H9 (cell line): ENCODE results near the gene CTSA. TPM values are rescaled to one million over a fixed set of nuclear protein-coding genes. Genes with fewer than 3 reads are reported as not detected.

Experiments
- DNase-seq: peaks from one replicate; pipeline ENCODE4 v3.0.0-alpha.2; 2017
- H2AFZ ChIP-seq: one replicate; pipeline ENCODE4 v1.6.1; 2013; ENCODE audit warnings: mild to moderate bottlenecking, low read length, control low read depth, moderate library complexity
- H2AK5ac ChIP-seq: 2 replicates; pipeline ENCODE4 v1.6.1; 2013; ENCODE audit warnings: low read length, control low read depth, mixed read lengths; ENCODE audit not compliant: insufficient read length
- H2BK120ac ChIP-seq: one replicate; pipeline ENCODE4 v1.6.1; 2013; ENCODE audit warnings: low read depth, mild to moderate bottlenecking, low read length, control low read depth, inconsistent platforms; ENCODE audit not compliant: poor library complexity, severe bottlenecking
- H2BK12ac ChIP-seq: 2 replicates; pipeline ENCODE4 v1.6.1; 2013; ENCODE audit warnings: low read length, control low read depth, mixed read lengths, low read depth; ENCODE audit not compliant: insufficient read length
- H2BK15ac ChIP-seq: 2 replicates; pipeline ENCODE4 v1.6.1; 2013; ENCODE audit warnings: low read depth, low read length, control low read depth
- H2BK20ac ChIP-seq: one replicate; pipeline ENCODE4 v1.6.1; 2013; ENCODE audit warnings: low read depth, mild to moderate bottlenecking, low read length, control low read depth, inconsistent platforms; ENCODE audit not compliant: poor library complexity, severe bottlenecking
- H2BK5ac ChIP-seq: 2 replicates; pipeline ENCODE4 v1.6.1; 2013; ENCODE audit warnings: low read length, control low read depth, mixed read lengths; ENCODE audit not compliant: insufficient read length
- H3K14ac ChIP-seq: 2 replicates; pipeline ENCODE4 v1.6.1; 2013; ENCODE audit warnings: low read length, control low read depth; ENCODE audit not compliant: insufficient read depth
- H3K18ac ChIP-seq: 2 replicates; pipeline ENCODE4 v1.6.1; 2013; ENCODE audit warnings: low read depth, mild to moderate bottlenecking, mixed read lengths, low read length, control low read depth; ENCODE audit not compliant: insufficient read length
- H3K23ac ChIP-seq: 2 replicates; pipeline ENCODE4 v1.6.1; 2013; ENCODE audit warnings: low read length, control low read depth, mixed read lengths, low read depth; ENCODE audit not compliant: insufficient read length
- H3K23me2 ChIP-seq: 2 replicates; pipeline ENCODE4 v1.6.1; 2013; ENCODE audit warnings: low read depth, mild to moderate bottlenecking, mixed read lengths, low read length, control low read depth; ENCODE audit not compliant: insufficient read length, poor library complexity, severe bottlenecking
- H3K27ac ChIP-seq: 2 replicates; pipeline ENCODE4 v1.5.1; 2013; ENCODE audit warnings: low read length, control low read depth, mixed read lengths, low read depth; ENCODE audit not compliant: insufficient read length
- H3K27me3 ChIP-seq: 2 replicates; pipeline ENCODE4 v1.6.1; 2013; ENCODE audit warnings: low read length, control low read depth, inconsistent platforms; ENCODE audit not compliant: insufficient read depth
- H3K4ac ChIP-seq: 2 replicates; pipeline ENCODE4 v1.6.1; 2013; ENCODE audit warnings: low read depth, mild to moderate bottlenecking, control low read depth, inconsistent platforms, low read length, moderate library complexity
- H3K4me1 ChIP-seq: 2 replicates; pipeline ENCODE4 v1.6.1; 2013; ENCODE audit warnings: low read length, control low read depth, inconsistent platforms; ENCODE audit not compliant: insufficient read depth
- H3K4me2 ChIP-seq: 2 replicates; pipeline ENCODE4 v1.6.1; 2013; ENCODE audit warnings: low read length, control low read depth, mixed read lengths; ENCODE audit not compliant: insufficient read length, insufficient read depth
- H3K56ac ChIP-seq: 2 replicates; pipeline ENCODE4 v1.6.1; 2013; ENCODE audit warnings: low read depth, mild to moderate bottlenecking, mixed read lengths, low read length, control low read depth; ENCODE audit not compliant: insufficient read length
- H3K79me1 ChIP-seq: 2 replicates; pipeline ENCODE4 v1.6.1; 2013; ENCODE audit warnings: low read depth, mild to moderate bottlenecking, moderate library complexity, low read length, control low read depth, inconsistent platforms; ENCODE audit not compliant: insufficient read depth, poor library complexity, severe bottlenecking
- H3K79me2 ChIP-seq: 2 replicates; pipeline ENCODE4 v1.6.1; 2013; ENCODE audit warnings: low read length, control low read depth, inconsistent platforms; ENCODE audit not compliant: insufficient read depth
- H3K9ac ChIP-seq: 2 replicates; pipeline ENCODE4 v1.6.1; 2013; ENCODE audit warnings: low read length, control low read depth, mixed read lengths; ENCODE audit not compliant: insufficient read length; ENCODE audit errors: extremely low read depth
- H3K9me3 ChIP-seq: one replicate; pipeline ENCODE4 v1.6.1; 2013; ENCODE audit warnings: low read depth, low read length, inconsistent platforms; ENCODE audit not compliant: control insufficient read depth
- H3T11ph ChIP-seq: one replicate; pipeline ENCODE4 v1.6.1; 2013; ENCODE audit warnings: mild to moderate bottlenecking, low read length, control low read depth, inconsistent platforms
- H4K20me1 ChIP-seq: one replicate; pipeline ENCODE4 v1.6.1; 2013; ENCODE audit not compliant: control insufficient read depth, insufficient read length, insufficient read depth
- H4K5ac ChIP-seq: 2 replicates; pipeline ENCODE4 v1.6.1; 2013; ENCODE audit warnings: low read depth, mild to moderate bottlenecking, mixed read lengths, low read length, control low read depth; ENCODE audit not compliant: insufficient read length
- H4K8ac ChIP-seq: replicated peaks from 2 replicates; pipeline ENCODE4 v1.6.1; 2013; ENCODE audit warnings: low read length, control low read depth, mixed read lengths, low read depth; ENCODE audit not compliant: insufficient read length
- H4K91ac ChIP-seq: 2 replicates; pipeline ENCODE4 v1.6.1; 2013; ENCODE audit warnings: low read depth, mild to moderate bottlenecking, moderate library complexity, mixed read lengths, low read length, control low read depth; ENCODE audit not compliant: insufficient read length
- H3K27ac Mint-ChIP-seq, 3 experiments: 2 replicates in 2 of 3; 3 replicates in 1 of 3; pipeline ENCODE4 v1.8.0; 2020 to 2021; ENCODE audit warnings: mixed read lengths in 3 of 3, mild to moderate bottlenecking in 1 of 3, moderate library complexity in 1 of 3
- H3K27me3 Mint-ChIP-seq: 2 replicates; pipeline ENCODE4 v1.8.0; 2021; ENCODE audit warnings: low read depth, mild to moderate bottlenecking, moderate library complexity, mixed read lengths
- H3K36me3 Mint-ChIP-seq, 3 experiments: 2 replicates in 2 of 3; 3 replicates in 1 of 3; pipeline ENCODE4 v1.8.0; 2020 to 2021; ENCODE audit warnings: low read depth in 3 of 3, mixed read lengths in 3 of 3; ENCODE audit not compliant: insufficient read depth in 1 of 3
- H3K4me1 Mint-ChIP-seq, 2 experiments: 2 replicates each; pipeline ENCODE4 v1.8.0; 2020; ENCODE audit warnings: mixed read lengths in 2 of 2
- H3K4me3 Mint-ChIP-seq, 2 experiments: 2 replicates in 1 of 2; 3 replicates in 1 of 2; pipeline ENCODE4 v1.8.0; 2020 to 2021; ENCODE audit warnings: mild to moderate bottlenecking in 2 of 2, mixed read lengths in 2 of 2, moderate library complexity in 1 of 2
- H3K9me3 Mint-ChIP-seq, 2 experiments: 2 replicates in 1 of 2; 3 replicates in 1 of 2; pipeline ENCODE4 v1.8.0; 2020; ENCODE audit warnings: mild to moderate bottlenecking in 2 of 2, mixed read lengths in 2 of 2, moderate library complexity in 1 of 2
- WGBS: extraction: QIAGEN DNeasy Blood & Tissue Kit; methylation state at CpG from one replicate; pipeline ENCODE4 v1.1.7; 2013; ENCODE audit warnings: missing lambda C conversion rate, low lambda C conversion rate, mixed read lengths; ENCODE audit not compliant: insufficient read length; ENCODE audit errors: extremely low coverage; 5-methylcytosine and 5-hydroxymethylcytosine counted together
- total RNA-seq: library from RNA; stranded (reverse); gene quantifications from 2 replicates; pipeline ENCODE4 v1.2.1, GENCODE V29; 2021
- TF ChIP-seq, protein P1 (sequence below): fragments of 200-600 bp; sonication (generic); conservative IDR thresholded peaks from 3 replicates; pipeline ENCODE4 v1.8.0; 2021; ENCODE audit warnings: antibody characterized with exemption, mild to moderate bottlenecking

CTSA gene
- total RNA-seq, 1 experiment from 2014 or later = 64.4 TPM

DNA sequence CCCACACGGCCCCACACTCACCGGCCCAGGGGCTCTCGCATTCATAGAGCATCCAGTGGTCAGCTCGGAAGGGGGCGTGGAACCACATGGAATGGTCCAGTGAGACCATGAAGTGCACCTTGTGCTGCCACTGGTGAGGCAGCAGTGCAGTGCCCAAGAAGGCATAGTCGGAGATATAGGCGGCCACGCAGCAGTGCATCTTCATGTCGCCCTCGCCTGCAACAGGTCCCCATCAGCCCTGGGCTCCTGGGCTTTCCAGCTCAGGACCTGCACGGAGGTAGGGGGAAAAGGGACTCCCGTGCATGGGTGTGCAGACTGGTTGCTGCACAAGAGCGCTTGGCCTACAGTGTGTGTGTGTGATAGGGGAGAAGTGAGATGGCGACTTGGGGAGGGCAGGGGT lies 47.6 kb upstream of the CTSA start:
- Mint-ChIP-seq H3K4me1 (no peaks in the 10 kb centered on the region), H3K4me3 (no peak overlapping the region), H3K36me3 (peaks cover 5 to 55% (median 42%) of the 10 kb centered on the region in 3 experiments), H3K27ac (0 out of 7 replicates have a peak overlapping the region, but pooled peaks of 1 of the 3 experiments have one; percentile 45), H3K9me3 (no peaks in the 10 kb centered on the region), H3K27me3 (no peaks in the 10 kb centered on the region)
- Histone ChIP-seq H3K14ac (no peak overlapping the region), H2AK5ac (no peak overlapping the region), H2AFZ (no peak overlapping the region), H3K4ac (no peak overlapping the region), H3K9me3 (no peaks in the 10 kb centered on the region), H4K5ac (no peak overlapping the region), H2BK12ac (no peak overlapping the region), H2BK5ac (no peak overlapping the region), H3K4me2 (no peak overlapping the region), H3K27me3 (no peaks in the 10 kb centered on the region), H2BK15ac (no peak overlapping the region), H4K20me1 (no peaks in the 10 kb centered on the region), H2BK120ac (no peak overlapping the region), H3K56ac (no peak overlapping the region), H3K79me1 (no peaks in the 10 kb centered on the region), H3K27ac (no peak overlapping the region), H3K9ac (no peak overlapping the region), H3K23ac (no peak overlapping the region), H3K79me2 (no peaks in the 10 kb centered on the region), H3T11ph (no peak overlapping the region), H3K18ac (no peak overlapping the region), H2BK20ac (no peak overlapping the region), H4K91ac (no peak overlapping the region), H4K8ac (no peak overlapping the region), H3K4me1 (no peaks in the 10 kb centered on the region), H3K23me2 (peaks cover 3% of the 10 kb centered on the region)
- no CpG with 5 or more reads among the region's 14 CpGs for WGBS
- DNase-seq = no peak
- TF ChIP-seq, protein P1, sequence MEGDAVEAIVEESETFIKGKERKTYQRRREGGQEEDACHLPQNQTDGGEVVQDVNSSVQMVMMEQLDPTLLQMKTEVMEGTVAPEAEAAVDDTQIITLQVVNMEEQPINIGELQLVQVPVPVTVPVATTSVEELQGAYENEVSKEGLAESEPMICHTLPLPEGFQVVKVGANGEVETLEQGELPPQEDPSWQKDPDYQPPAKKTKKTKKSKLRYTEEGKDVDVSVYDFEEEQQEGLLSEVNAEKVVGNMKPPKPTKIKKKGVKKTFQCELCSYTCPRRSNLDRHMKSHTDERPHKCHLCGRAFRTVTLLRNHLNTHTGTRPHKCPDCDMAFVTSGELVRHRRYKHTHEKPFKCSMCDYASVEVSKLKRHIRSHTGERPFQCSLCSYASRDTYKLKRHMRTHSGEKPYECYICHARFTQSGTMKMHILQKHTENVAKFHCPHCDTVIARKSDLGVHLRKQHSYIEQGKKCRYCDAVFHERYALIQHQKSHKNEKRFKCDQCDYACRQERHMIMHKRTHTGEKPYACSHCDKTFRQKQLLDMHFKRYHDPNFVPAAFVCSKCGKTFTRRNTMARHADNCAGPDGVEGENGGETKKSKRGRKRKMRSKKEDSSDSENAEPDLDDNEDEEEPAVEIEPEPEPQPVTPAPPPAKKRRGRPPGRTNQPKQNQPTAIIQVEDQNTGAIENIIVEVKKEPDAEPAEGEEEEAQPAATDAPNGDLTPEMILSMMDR = no peak
